Measurements from ENCODE around the gene TP53RK.

Gene TP53RK

GRCh38 chr20:46637427-46638133 is 51.7 kb downstream of the TP53RK start:
- no peak for DNase-seq

- DNase-seq: no peak
These were observed 52.2 kb downstream of the TP53RK start for GRCh38 chr20:46637020-46637419.

DNA sequence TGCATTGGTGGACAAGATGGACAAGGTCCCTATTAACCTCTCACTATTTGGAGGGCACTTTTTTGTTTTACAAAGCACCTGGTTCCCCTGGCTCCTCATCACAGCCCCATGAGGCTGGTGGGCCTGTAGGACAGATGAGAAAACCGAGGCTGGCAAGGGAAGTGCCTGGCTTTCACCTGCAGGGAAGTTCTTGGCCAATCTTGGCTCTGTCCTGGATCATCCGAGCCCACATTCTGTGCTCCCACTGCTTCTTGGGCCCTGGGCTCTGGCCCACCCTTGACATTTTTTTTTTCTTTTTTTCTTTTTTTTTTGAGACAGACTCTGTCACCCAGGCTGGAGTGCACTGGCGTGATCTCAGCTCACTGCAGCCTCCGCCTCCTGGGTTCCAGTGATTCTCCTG is 52.7 kb downstream of the TP53RK start:
- no peak for DNase-seq

DNA sequence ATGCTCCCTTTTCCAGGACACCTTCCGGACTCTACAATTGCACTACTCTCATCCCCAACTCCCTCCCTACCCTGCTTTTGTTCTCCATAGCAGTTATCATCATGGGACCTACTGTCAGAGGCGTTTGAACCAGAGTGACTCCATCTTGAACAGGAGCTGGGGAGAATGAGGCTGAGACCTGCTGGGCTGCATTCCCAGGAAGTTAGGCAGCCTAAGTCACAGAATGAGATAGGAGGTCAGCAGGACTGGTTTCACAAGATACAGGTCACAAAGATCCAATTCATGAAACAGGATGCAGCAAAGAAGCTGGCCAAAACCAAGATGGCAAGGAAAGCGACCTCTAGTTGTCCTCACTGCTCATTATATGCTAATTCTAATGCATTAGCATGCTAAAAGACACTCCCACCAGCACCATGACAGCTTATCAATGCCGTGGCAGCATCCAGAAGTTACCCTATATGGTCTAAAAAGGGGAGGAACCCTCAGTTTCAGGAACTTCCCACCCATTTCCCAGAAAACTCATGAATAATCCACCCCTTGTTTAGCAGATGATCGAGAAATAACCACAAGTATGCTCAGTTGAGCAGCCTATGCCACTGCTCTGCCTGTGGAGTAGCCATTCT is 53.6 kb downstream of the TP53RK start:
- no peak for DNase-seq

- no peak for DNase-seq
These were observed 54.7 kb downstream of the TP53RK start for GRCh38 chr20:46634528-46634927.
